Adrenal gland (tissue), 5 donors: ENCODE results near the gene THRSP.

Experiments used
- CTCF ChIP-seq, 6 experiments: fragments of 450-650 bp in 4 of 6; fragments of 200-600 bp in 2 of 6; sonication (generic) in 1 of 6; IDR thresholded peaks; 1 replicate in 5 of 6; 2 replicates in 1 of 6; pipeline versions ENCODE4 v1.5.1 to v1.8.0; 2016 to 2021; ENCODE audit warnings: antibody characterized with exemption in 6 of 6, mild to moderate bottlenecking in 2 of 6, moderate library complexity in 1 of 6
- POLR2A ChIP-seq, 2 donors: fragments of 450-650 bp; IDR thresholded peaks; one replicate each; pipeline ENCODE4 v1.6.1; 2017; ENCODE audit warnings: antibody characterized with exemption in 2 of 2, mild to moderate bottlenecking in 2 of 2, moderate library complexity in 1 of 2
- donor health status: DM: no; HTN: no; CAD: no.

GRCh38 chr11:78020246-78020645 lies 43.4 kb upstream of the THRSP start:
- TF ChIP-seq CTCF (IDR thresholded peaks at IDR 0.05) (no peak), POLR2A (IDR thresholded peaks at IDR 0.05) (no peak)
